HG03095 (cell line): ENCODE measurements around the gene LRCH4.

ENCODE experiments used
- ATAC-seq: cut with Tn5 transposase; IDR thresholded peaks from one replicate; pipeline ENCODE4 v1.9.1; 2021; ENCODE audit warnings: moderate library complexity; ENCODE audit not compliant: unreplicated experiment

LRCH4 gene

DNA sequence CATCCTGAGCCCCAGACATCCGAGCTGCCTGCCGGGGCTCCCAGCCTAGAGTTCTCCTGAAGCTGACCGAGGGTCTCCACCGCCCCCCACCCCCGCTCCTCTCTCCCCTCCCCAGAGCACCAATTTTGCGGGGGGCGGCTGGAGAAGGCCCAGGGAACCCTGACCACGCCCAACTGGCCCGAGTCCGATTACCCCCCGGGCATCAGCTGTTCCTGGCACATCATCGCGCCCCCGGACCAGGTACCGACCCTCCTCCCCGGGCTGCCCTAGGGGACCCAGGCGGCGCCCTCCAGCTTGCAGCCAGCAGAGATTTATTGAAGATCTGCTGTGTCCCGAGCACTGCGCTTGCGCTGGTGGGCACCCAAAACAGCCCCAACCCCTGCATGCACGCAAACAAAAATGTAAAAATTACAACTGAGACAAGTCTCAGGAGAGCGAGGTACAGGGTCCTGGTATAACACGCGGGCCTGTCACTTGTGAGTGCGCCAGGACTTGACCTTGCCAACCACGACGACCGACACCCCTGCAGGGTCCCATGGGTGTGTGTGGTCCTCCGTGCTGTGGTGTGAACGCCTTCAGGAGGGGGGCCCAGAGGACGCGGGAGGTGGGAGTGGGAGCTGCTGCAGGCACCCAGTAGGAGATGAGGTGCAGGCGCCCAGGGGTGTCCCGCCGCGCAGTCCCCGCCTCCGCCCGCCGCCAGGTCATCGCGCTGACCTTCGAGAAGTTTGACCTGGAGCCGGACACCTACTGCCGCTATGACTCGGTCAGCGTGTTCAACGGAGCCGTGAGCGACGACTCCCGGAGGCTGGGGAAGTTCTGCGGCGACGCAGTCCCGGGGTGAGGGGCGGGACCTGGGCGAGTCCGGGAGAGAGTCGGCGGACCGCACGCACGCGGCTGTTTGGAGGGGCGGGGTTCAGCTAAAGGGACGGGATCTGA is 19.3 kb upstream of the LRCH4 start:
- ATAC-seq = no peak

DNA sequence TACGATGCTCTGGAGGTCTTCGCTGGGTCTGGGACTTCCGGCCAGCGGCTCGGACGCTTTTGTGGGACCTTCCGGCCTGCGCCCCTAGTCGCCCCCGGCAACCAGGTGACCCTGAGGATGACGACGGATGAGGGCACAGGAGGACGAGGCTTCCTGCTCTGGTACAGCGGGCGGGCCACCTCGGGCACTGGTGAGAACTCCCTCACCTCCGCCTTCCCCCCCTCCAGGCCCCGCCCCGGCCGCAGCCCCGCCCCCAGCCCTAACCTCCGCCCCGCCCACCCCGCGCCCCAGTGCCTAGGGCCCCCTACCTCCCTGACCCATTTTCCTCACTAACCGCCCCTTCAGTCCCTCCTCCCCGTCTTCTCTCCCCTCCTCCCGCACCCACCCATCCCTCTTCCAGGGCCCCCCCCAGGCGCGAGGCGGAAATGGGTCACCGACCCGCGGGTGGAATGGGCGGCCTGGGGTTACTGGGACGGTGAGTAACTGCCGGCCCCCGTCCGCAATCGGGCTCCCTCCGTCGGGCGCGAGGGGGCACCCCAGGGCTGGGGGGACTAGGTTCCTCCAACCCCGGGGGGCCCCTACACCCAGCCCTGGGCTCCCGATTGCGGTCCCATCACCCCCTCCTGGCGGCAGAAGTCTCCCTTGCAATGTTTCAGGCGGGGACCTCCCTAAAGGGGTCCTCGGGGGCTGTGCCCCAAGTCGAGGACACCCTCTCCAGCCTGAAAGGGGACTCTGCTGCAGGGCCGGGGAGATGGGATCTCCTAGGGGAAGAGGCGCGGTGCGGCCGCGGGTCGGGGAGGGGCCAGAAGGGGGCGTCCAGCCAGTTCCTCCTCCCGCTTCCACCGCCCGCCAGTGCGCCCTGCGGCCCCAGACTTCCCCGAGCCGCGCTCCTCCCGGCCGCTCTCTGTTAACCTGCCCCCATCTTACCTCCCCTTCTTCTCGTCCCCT is 18.4 kb upstream of the LRCH4 start:
- ATAC-seq = peak; percentile 62

DNA sequence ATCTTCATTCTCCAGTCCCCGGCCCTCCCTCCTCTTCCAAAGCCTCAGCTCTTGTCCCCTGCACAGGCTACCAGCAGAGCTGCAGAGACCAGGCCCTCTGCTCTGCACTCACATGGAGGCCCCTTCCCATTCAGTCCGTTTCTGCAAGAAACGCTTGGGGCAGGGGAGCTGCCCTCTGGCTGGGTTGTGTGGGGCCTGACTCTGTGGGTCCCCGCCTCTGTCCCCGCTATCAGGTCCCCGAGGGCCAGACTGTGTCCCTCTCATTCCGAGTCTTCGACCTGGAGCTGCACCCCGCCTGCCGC is 17.7 kb upstream of the LRCH4 start:
- no peak for ATAC-seq

GRCh38 chr7:100602889-100603725 is 17.2 kb upstream of the LRCH4 start:
- no peak for ATAC-seq

DNA sequence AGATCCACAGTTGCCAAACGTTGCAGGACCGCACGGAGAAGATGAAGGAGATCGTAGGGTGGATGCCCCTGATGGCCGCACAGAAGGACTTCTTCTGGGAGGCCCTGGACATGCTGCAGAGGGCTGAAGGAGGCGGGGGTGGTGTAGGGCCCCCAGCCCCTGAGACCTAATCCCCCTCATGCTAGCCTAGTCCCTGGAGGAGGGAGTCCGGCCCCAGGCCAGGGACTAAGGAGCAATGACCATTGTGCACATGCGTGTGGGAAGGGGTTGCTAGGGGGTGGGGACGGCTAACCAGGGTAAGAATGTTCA is 14.8 kb upstream of the LRCH4 start:
- no peak for ATAC-seq

DNA sequence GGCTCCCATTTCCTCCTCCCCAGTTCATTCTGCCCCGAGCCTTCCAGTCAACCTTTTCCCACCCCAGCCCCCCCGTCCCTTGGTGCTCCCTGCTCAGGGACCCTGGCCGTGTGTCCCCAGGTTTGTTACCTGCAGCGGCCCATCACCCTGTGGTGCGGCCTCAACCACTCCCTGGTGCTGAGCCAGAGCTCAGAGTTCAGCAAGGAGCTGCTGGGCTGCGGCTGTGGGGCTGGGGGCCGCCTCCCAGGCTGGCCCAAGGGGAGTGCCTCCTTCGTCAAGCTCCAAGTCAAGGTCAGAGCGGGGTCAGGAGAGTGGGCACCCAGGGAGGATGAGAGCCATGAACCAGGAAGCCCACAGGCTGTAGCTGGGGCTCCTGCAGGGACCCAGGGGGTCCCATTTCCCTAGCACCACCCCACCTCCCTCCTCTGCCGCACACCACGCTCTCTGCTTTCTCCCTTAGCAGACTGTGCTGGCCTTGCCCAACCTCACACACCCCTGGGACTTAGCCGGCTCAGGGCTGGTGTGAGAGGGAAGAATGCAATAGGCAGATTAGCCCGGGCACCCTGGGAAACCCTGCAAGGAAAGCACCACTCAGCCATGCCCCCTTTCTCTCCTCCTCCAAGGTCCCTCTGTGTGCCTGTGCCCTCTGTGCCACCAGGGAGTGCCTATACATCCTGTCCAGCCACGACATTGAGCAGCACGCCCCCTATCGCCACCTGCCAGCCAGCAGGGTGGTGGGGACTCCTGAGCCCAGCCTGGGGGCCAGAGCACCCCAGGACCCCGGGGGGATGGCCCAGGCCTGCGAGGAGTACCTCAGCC is 14.2 kb upstream of the LRCH4 start:
- ATAC-seq = no peak

DNA sequence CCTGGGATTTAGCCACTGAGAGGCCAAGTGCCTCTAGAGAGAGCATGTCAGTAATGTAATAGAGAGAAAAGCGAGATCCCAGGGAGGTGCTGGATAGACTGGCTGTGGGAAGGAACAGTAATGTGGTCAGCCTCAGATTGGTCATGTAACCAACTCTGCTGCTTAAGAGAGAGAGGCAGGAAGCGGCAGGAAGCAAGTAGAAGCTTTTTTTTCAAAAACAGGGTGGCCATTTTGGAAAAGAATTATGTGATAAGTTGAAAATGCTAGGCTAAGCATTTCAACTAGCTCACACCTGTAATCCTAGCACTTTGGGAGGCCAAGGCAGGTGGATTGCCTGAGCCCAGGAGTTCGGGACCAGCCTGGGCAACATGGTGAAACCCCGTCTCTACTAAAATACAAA is 12.5 kb upstream of the LRCH4 start:
- no peak for ATAC-seq

DNA sequence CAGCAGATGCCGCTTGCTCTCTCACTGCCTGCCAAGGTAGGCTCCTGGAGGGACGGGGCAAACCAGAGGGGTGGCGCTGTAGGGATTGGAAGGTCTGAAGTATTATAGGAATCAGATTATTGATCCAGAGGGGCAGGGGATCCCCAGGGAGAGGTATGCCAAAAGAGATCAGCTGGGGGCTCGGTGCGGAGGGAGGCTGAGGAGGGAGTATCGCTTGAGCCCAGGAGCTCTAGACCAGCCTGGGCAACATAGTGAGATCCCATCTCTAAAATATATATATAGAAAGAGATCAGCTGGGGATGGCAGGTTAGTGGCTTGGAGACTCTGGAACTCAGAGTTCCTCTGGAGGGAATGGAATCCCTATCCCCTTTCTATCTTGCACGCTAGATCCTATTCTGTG is 9.3 kb upstream of the LRCH4 start:
- no peak for ATAC-seq

DNA sequence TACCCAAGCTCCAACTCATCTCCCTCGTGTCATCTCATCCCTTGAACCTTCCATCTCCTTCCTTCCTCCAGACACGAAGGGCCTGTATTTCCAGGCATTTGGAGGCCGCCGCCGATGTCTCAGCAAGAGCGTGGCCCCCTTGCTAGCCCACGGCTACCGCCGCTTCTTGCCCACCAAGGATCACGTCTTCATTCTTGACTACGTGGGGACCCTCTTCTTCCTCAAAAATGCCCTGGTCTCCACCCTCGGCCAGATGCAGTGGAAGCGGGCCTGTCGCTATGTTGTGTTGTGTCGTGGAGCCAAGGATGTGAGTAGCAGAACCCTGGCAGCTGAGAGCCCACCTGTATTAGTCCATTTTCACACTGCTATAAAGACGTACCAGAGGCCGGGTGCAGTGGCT is 5.7 kb upstream of the LRCH4 start:
- ATAC-seq = no peak

- no peak for ATAC-seq
Measured at GRCh38 chr7:100590077-100590737, 4.3 kb upstream of the LRCH4 start.

GRCh38 chr7:100589341-100589947 is 3.5 kb upstream of the LRCH4 start:
- ATAC-seq = no peak

- ATAC-seq = no peak
Measured at GRCh38 chr7:100588438-100588837, 2.5 kb upstream of the LRCH4 start.

GRCh38 chr7:100586266-100587025 is 517 bp upstream of the LRCH4 start, which contains the start of gene FBXO24:
TSS of gene FBXO24 (plus strand) at chr7:100586328. CDS start at chr7:100586626, 298 bp downstream.
- ATAC-seq = peak; percentile 83

GRCh38 chr7:100584683-100585510 is 1.0 kb downstream of the LRCH4 start:
- ATAC-seq = no peak

DNA sequence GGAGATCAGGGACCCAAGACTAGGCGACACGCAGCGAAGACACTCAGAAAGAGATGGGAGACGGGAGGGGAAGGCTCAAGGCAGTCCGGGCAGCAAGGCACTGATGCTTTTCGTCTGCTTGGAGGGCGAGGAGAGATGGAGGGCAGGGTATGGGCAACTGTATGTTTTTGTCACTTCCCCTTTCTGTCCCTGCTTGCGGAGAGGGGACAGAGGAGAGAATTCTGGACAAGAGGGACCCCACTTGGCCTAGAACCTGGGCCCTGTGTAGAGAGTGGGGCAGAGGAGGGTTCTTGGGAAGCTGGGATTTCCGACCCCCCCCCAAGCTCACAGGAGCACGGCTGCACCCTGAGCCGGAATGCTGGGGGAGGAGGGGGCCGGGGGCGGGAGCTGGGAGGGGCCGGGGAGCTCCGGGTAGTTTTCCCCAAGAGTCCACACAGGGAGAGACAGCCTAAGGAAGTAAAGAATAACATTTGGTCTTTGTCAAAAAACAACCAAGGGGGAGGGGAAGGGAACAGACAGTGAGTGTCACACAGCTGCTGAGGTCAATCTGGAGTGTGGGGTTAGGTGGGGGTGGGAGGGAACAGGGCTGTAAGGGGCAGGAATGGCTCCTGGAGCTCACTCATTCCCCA is 1.8 kb downstream of the LRCH4 start:
- no peak for ATAC-seq

GRCh38 chr7:100583132-100584053 is 2.5 kb downstream of the LRCH4 start:
- ATAC-seq = no peak
